Nephron (organoid): ENCODE results near the gene ARPIN.

Experiments used
- H3K27ac Mint-ChIP-seq, 3 experiments: 2 replicates each; pipeline ENCODE4 v1.8.0; 2020; ENCODE audit warnings: mixed read lengths in 3 of 3, mild to moderate bottlenecking in 2 of 3, moderate library complexity in 1 of 3
- H3K27me3 Mint-ChIP-seq: 2 replicates; pipeline ENCODE4 v1.8.0; 2021; ENCODE audit warnings: low read depth, mild to moderate bottlenecking, moderate library complexity, mixed read lengths
- H3K36me3 Mint-ChIP-seq: 2 replicates; pipeline ENCODE4 v1.8.0; 2020; ENCODE audit warnings: low read depth, mixed read lengths
- H3K4me1 Mint-ChIP-seq: 2 replicates; pipeline ENCODE4 v1.8.0; 2020; ENCODE audit warnings: mixed read lengths
- H3K4me3 Mint-ChIP-seq, 3 experiments: 2 replicates each; pipeline ENCODE4 v1.8.0; 2020; ENCODE audit warnings: mild to moderate bottlenecking in 3 of 3, mixed read lengths in 3 of 3, moderate library complexity in 2 of 3
- H3K9me3 Mint-ChIP-seq: 2 replicates; pipeline ENCODE4 v1.8.0; 2020; ENCODE audit warnings: mixed read lengths
- CTCF ChIP-seq, 3 experiments: fragments of 200-600 bp; sonication (generic); IDR thresholded peaks; one replicate each; pipeline ENCODE4 v1.5.0; 2021; ENCODE audit warnings: antibody characterized with exemption in 3 of 3; ENCODE audit not compliant: unreplicated experiment in 3 of 3

The ARPIN gene

DNA sequence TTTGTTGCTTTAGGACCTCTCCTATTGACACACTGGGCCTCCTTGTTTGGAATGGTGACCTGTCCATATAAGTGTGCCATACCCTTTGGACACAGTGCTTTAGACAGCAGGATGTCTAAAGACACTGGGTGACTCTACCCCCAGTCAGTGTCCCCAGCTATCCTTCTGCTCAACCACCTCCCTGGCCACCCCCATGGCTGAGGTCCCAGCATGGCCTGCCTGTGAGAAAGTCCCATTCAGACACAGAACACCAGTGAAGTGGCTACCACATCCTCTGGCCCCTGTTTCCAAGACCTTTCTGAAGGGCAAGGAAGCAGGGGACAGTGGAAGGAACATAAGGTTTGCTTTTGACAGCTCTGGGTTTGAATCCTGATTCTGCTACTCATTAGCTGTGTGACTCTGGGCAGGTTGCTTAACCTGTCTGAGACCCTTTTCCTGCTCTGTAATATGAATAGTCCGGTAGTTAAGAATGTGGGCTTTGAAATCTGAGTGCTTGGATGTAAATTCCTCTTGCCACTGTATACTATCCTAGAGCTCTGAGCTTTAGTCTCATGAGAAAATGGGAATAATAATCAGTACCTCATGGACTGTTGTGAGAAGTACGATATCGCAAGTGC, 12.7 kb downstream of the ARPIN start:
- H3K36me3 Mint-ChIP-seq, result peaks cover 21% of the 10 kb centered on the region
- H3K4me3 Mint-ChIP-seq, result no peak overlapping the region
- no peaks in the 10 kb centered on the region for H3K9me3 Mint-ChIP-seq
- no peak overlapping the region for H3K27ac Mint-ChIP-seq
- H3K4me1 Mint-ChIP-seq, result peaks cover 5% of the 10 kb centered on the region
- H3K27me3 Mint-ChIP-seq, result no peaks in the 10 kb centered on the region
- TF ChIP-seq CTCF (IDR thresholded peaks at IDR 0.05; ENCODE audit: unreplicated experiment in 3 of 3), result no peak

DNA sequence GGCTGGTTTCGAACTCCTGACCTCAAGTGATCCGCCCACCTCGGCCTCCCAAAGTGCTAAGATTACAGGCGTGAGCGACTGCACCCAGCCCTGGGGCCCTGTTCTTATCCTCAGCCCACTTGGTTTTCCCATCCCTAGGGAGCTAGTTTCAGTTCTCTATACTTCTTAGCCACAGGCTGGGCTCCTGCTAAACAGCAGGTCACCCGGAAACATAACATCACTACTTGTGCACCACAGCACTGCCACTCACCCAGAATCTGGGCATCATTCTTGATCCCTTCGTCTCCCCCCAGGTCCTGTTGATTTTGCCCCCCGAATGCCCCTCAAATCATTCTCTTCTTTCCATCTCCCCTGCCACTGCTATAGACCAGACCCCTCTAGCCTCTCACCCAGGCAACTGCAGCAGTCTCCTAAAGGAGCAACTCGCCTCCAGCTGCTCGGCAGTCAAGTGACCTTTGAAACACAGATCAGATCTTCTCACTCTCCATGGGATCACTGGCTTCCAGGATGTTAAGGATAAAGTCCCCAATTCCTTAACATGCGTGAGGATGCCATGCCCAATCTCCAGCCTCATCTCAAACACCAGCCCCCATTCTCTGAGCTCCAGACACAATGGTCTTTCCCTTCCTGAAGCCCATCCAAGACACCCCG, 13.3 kb downstream of the ARPIN start:
- H3K4me3 Mint-ChIP-seq, result no peak overlapping the region
- no peak overlapping the region for H3K27ac Mint-ChIP-seq
- H3K27me3 Mint-ChIP-seq, result no peaks in the 10 kb centered on the region
- TF ChIP-seq CTCF (IDR thresholded peaks at IDR 0.05; ENCODE audit: unreplicated experiment in 3 of 3), result no peak
- peaks cover 5% of the 10 kb centered on the region for H3K4me1 Mint-ChIP-seq
- peaks cover 21% of the 10 kb centered on the region for H3K36me3 Mint-ChIP-seq
- H3K9me3 Mint-ChIP-seq, result no peaks in the 10 kb centered on the region

- H3K36me3 Mint-ChIP-seq, result peaks cover 21% of the 10 kb centered on the region
- no peaks in the 10 kb centered on the region for H3K9me3 Mint-ChIP-seq
- H3K4me3 Mint-ChIP-seq, result no peak overlapping the region
- TF ChIP-seq CTCF (IDR thresholded peaks at IDR 0.05; ENCODE audit: unreplicated experiment in 3 of 3), result peak; percentile 47 to 54 (median 52)
- H3K27ac Mint-ChIP-seq, result peak overlapping the region in 2 of 3 experiments; percentile 18 to 62
- H3K27me3 Mint-ChIP-seq, result no peaks in the 10 kb centered on the region
- peaks cover 12% of the 10 kb centered on the region for H3K4me1 Mint-ChIP-seq
Measured at GRCh38 chr15:89898614-89899294, 14.0 kb downstream of the ARPIN start.

DNA sequence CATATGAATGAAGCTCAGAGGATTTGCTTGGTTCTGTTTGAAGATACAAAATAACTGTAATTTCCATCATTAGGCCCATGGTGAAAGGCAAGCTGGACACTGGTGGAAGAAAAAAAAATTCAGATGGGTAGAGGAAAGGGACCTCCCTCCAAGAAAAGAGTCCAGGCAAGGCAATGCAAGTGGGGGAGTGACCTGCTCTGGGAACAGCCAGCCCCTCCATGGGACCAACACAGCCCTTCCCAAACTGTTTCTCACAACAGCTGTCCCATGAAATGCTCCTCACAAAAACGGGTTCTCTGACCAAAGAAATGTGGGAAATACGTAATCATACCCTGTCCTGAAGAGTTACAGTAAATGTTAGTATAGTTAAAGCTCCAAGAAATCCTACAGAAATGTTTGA, 14.6 kb downstream of the ARPIN start:
- H3K27me3 Mint-ChIP-seq, result no peaks in the 10 kb centered on the region
- peak overlapping the region in 2 of 3 experiments; percentile 18 to 62 for H3K27ac Mint-ChIP-seq
- peaks cover 18% of the 10 kb centered on the region for H3K4me1 Mint-ChIP-seq
- no peaks in the 10 kb centered on the region for H3K9me3 Mint-ChIP-seq
- no peak overlapping the region for H3K4me3 Mint-ChIP-seq
- peaks cover 20% of the 10 kb centered on the region for H3K36me3 Mint-ChIP-seq
- TF ChIP-seq CTCF (IDR thresholded peaks at IDR 0.05; ENCODE audit: unreplicated experiment in 3 of 3), result no peak

- H3K4me3 Mint-ChIP-seq, result peak within 1 kb of the TSS; percentile 94 to 99 (median 96)
- TF ChIP-seq CTCF (IDR thresholded peaks at IDR 0.05; ENCODE audit: unreplicated experiment in 3 of 3), result no peak
- no peaks in the 10 kb centered on the region for H3K9me3 Mint-ChIP-seq
- H3K36me3 Mint-ChIP-seq, result peaks cover 3% of the 10 kb centered on the region
- H3K4me1 Mint-ChIP-seq, result peaks cover 26% of the 10 kb centered on the region
- H3K27ac Mint-ChIP-seq, result peak within 1 kb of the TSS; percentile 93 to 97 (median 93)
- no peaks in the 10 kb centered on the region for H3K27me3 Mint-ChIP-seq
Measured at GRCh38 chr15:89893696-89894447, 18.9 kb downstream of the ARPIN start, which contains the start of gene AP3S2. Gene AP3S2 (minus strand): TSS chr15:89893994. CDS start chr15:89893949, 45 bp downstream.
